GM12878 (cell line): ENCODE results near the gene DNAJC6. TPM values are rescaled to one million over a fixed set of nuclear protein-coding genes. Genes with fewer than 3 reads are reported as not detected.

Experiments used
- ATAC-seq: fragments of 200-7000 bp; cut with Tn5 transposase; 3 replicates; pipeline ENCODE4 v1.9.1; 2020; ENCODE audit warnings: mild to moderate bottlenecking, moderate library complexity
- BruUV-seq: library from RNA; stranded (reverse); fragments of 400-500 nt; replicated peaks from 2 replicates; lab custom pipeline; 2021; lab: Mats Ljungman, UMichigan
- CTCF ChIA-PET: fragments of 300-600 bp; sonication (Branson Sonifier 250); formaldehyde crosslinking; extraction: SDS; loops from one replicate; lab custom pipeline; 2021; ENCODE audit warnings: inconsistent platforms; lab: Yijun Ruan, JAX
- POLR2A ChIA-PET: fragments of 350-600 bp; formaldehyde crosslinking; extraction: SDS; loops from one replicate; lab custom pipeline; 2021; ENCODE audit warnings: inconsistent platforms; lab: Charles Lee
- RAD21 ChIA-PET: fragments of 300-600 bp; sonication (Branson Sonifier 250); formaldehyde crosslinking; loops from one replicate; lab custom pipeline; 2023; ENCODE audit warnings: antibody characterized with exemption; ENCODE audit not compliant: unreplicated experiment; lab: Charles Lee
- SMC1A ChIA-PET: fragments of 300-600 bp; sonication (Branson Sonifier 250); formaldehyde crosslinking; loops from one replicate; lab custom pipeline; 2023; ENCODE audit not compliant: unreplicated experiment, uncharacterized antibody; lab: Charles Lee
- DNase-seq: peaks from one replicate; pipeline ENCODE4 v3.0.0-alpha.2; 2011; ENCODE audit warnings: low read depth, low spot score
- FAIRE-seq: peaks from 3 replicates; lab custom pipeline; 2011; peaks lifted over from hg19 to GRCh38; lab: Jason Lieb, UNC
- H2AFZ ChIP-seq: 2 replicates; pipeline ENCODE4 v1.6.0; 2011; ENCODE audit warnings: low read depth, low read length, control low read depth; ENCODE audit not compliant: control insufficient read depth
- H3K27ac ChIP-seq: 2 replicates; pipeline ENCODE4 v1.5.1; 2011; ENCODE audit warnings: control low read depth; ENCODE audit not compliant: control insufficient read depth, insufficient read depth
- H3K27me3 ChIP-seq, 2 experiments: replicated peaks in 1 of 2; 2 replicates each; pipeline versions ENCODE4 v1.6.0 to v1.6.1; 2011; ENCODE audit warnings: low read length in 1 of 2; ENCODE audit not compliant: control insufficient read depth in 2 of 2, insufficient read depth in 2 of 2
- H3K36me3 ChIP-seq, 2 experiments: 2 replicates each; pipeline ENCODE4 v1.5.1; 2011; ENCODE audit warnings: low read length in 1 of 2; ENCODE audit not compliant: control insufficient read depth in 2 of 2, insufficient read depth in 2 of 2
- H3K4me1 ChIP-seq: 2 replicates; pipeline ENCODE4 v1.6.1; 2011; ENCODE audit warnings: mild to moderate bottlenecking, low read length, moderate library complexity, mixed read lengths; ENCODE audit not compliant: control insufficient read depth, insufficient read depth
- H3K4me2 ChIP-seq: 2 replicates; pipeline ENCODE4 v1.6.0; 2011; ENCODE audit warnings: control low read depth; ENCODE audit not compliant: control insufficient read depth, insufficient read depth
- H3K4me3 ChIP-seq: fragments of 200-600 bp; sonication (generic); 2 replicates; pipeline ENCODE4 v1.5.1; 2016
- H3K79me2 ChIP-seq: 2 replicates; pipeline ENCODE4 v1.6.0; 2011; ENCODE audit warnings: low read length; ENCODE audit not compliant: control insufficient read depth, insufficient read depth
- H3K9ac ChIP-seq: 2 replicates; pipeline ENCODE4 v1.8.0; 2011; ENCODE audit warnings: low read length, control low read depth, mixed read lengths; ENCODE audit not compliant: control insufficient read depth, insufficient read depth
- H3K9me3 ChIP-seq: replicated peaks from 3 replicates; pipeline ENCODE4 v1.5.1; 2011; ENCODE audit warnings: mild to moderate bottlenecking, low read length; ENCODE audit not compliant: control insufficient read depth, insufficient read depth
- H4K20me1 ChIP-seq: 2 replicates; pipeline ENCODE4 v1.6.0; 2011; ENCODE audit not compliant: control insufficient read depth, insufficient read depth
- ATF3 ChIP-seq: IDR thresholded peaks from 2 replicates; pipeline ENCODE4 v1.6.1; 2011; ENCODE audit warnings: low read depth, mild to moderate bottlenecking, low read length, moderate library complexity, borderline replicate concordance; ENCODE audit errors: extremely low read depth
- ELK1 ChIP-seq: IDR thresholded peaks from 2 replicates; pipeline ENCODE4 v1.6.1; 2012; ENCODE audit warnings: low read depth, low read length, improper control_type of control experiment
- RB1 ChIP-seq: fragments of 450-650 bp; formaldehyde crosslinking; IDR thresholded peaks from 2 replicates; pipeline ENCODE4 v1.6.1; 2017; ENCODE audit warnings: mild to moderate bottlenecking, borderline replicate concordance
- RELA ChIP-seq: fragments of 450-650 bp; IDR thresholded peaks from 2 replicates; pipeline ENCODE4 v1.8.0; 2014; ENCODE audit warnings: borderline replicate concordance; ENCODE audit not compliant: partially characterized antibody
- RUNX3 ChIP-seq: IDR thresholded peaks from 2 replicates; pipeline ENCODE4 v1.6.1; 2012; ENCODE audit warnings: low read length, inconsistent platforms
- ZNF274 ChIP-seq: IDR thresholded peaks from one replicate; pipeline ENCODE4 v1.8.0; 2011; ENCODE audit not compliant: insufficient read length, insufficient read depth
- ZNF384 ChIP-seq: IDR thresholded peaks from 2 replicates; pipeline ENCODE4 v1.6.1; 2012; ENCODE audit warnings: low read depth, mild to moderate bottlenecking, low read length, improper control_type of control experiment, borderline replicate concordance
- ZSCAN29 ChIP-seq: fragments of 450-650 bp; IDR thresholded peaks from 2 replicates; pipeline ENCODE4 v1.6.1; 2017; ENCODE audit warnings: mild to moderate bottlenecking, moderate library complexity
- WGBS: methylation state at CpG from one replicate; pipeline ENCODE4 v1.1.6; 2016; ENCODE audit warnings: low lambda C conversion rate; ENCODE audit not compliant: insufficient replicate concordance, insufficient coverage; ENCODE audit errors: missing lambda C conversion rate; 5-methylcytosine and 5-hydroxymethylcytosine counted together
- in situ Hi-C: fragments of 300-500 bp; cut with MboI; formaldehyde crosslinking; loops from 9 replicates; pipeline ENCODE4 v1.14.3; 2018; ENCODE audit warnings: mixed read lengths
- intact Hi-C: fragments of 100-400 bp; cut with micrococcal nuclease; formaldehyde crosslinking; loops from one replicate; pipeline ENCODE4 v1.14.2; 2022; ENCODE audit not compliant: unreplicated experiment
- polyA plus RNA-seq, 11 experiments: library from polyadenylated mRNA; depleted of rRNA in 4 of 11; unstranded in 6 of 11; stranded (reverse) in 5 of 11; fragments of >200 nt; fragmentation: Nextera tagmentation in 4 of 11; fragmentation: Illumina TruSeq in 1 of 11; extraction: Ambion mirVana in 4 of 11; extraction: Trizol in 1 of 11; gene quantifications; 1 replicate in 1 of 11; 2 replicates in 10 of 11; pipeline versions ENCODE4 v1.2.1 to v1.2.3, GENCODE V29; 2011 to 2016; ENCODE audit warnings: inconsistent platforms in 2 of 11, missing spikeins in 2 of 11, low read depth in 1 of 11
- total RNA-seq, 4 experiments: library from RNA; depleted of rRNA in 3 of 4; stranded (reverse); fragments of >200 nt in 3 of 4; fragmentation: Illumina TruSeq in 1 of 4; extraction: Trizol in 1 of 4; gene quantifications; 2 replicates each; pipeline versions ENCODE4 v1.2.1 to v1.2.3, GENCODE V29; 2013 to 2021
- TF ChIP-seq, protein P1 (sequence below): fragments of 450-650 bp; IDR thresholded peaks from 2 replicates; pipeline ENCODE4 v1.6.1; 2014; ENCODE audit warnings: mild to moderate bottlenecking

The DNAJC6 gene
- total and polyA plus RNA-seq, 10 of the 15 experiments (the other 5 are each of a cell fraction or from before 2014, with no cell fraction given) = 0.08 to 4.3 (median 2.7) TPM

- Histone ChIP-seq H3K4me2 (no peak overlapping the region), H4K20me1 (no peaks in the 10 kb centered on the region), H3K9me3 (no peaks in the 10 kb centered on the region), H3K4me3 (no peak overlapping the region), H3K79me2 (peaks cover 2% of the 10 kb centered on the region; the same call in 1 of the 2 replicates), H3K9ac (no peak overlapping the region), H3K27me3 (no peaks in the 10 kb centered on the region), H2AFZ (no peak overlapping the region), H3K4me1 (no peaks in the 10 kb centered on the region), H3K36me3 (peaks cover 4 to 15% of the 10 kb centered on the region in 2 experiments; a peak in 3 of 4 replicates), H3K27ac (no peak overlapping the region)
- FAIRE-seq = no peak
- CTCF ChIA-PET = interaction anchor here (1.2 to 4.8 kb wide), 4 partner anchors 10 to 284 kb away, joined by 3 to 41 read pairs (median 17); partner anchors contain the start of genes LEPR and LEPROT
- in situ Hi-C loops = loop anchor here (10.0 kb wide), 1 partner anchor 816 kb away; no protein-coding TSS in a partner anchor
- TF ChIP-seq RUNX3 = no peak
- TF ChIP-seq ATF3 = no peak
- TF ChIP-seq RB1 = no peak
- no peak for TF ChIP-seq RELA
- TF ChIP-seq ZNF384 = no peak
- no peak for TF ChIP-seq ZNF274
- TF ChIP-seq ELK1 = no peak
- TF ChIP-seq ZSCAN29 = no peak
- TF ChIP-seq, protein P1, sequence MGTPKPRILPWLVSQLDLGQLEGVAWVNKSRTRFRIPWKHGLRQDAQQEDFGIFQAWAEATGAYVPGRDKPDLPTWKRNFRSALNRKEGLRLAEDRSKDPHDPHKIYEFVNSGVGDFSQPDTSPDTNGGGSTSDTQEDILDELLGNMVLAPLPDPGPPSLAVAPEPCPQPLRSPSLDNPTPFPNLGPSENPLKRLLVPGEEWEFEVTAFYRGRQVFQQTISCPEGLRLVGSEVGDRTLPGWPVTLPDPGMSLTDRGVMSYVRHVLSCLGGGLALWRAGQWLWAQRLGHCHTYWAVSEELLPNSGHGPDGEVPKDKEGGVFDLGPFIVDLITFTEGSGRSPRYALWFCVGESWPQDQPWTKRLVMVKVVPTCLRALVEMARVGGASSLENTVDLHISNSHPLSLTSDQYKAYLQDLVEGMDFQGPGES = no peak
- no peak for DNase-seq
- 100% methylated on average over 2 of the region's 2 CpGs for WGBS
- RAD21 ChIA-PET = interaction anchor here (1.1 to 1.4 kb wide), 2 partner anchors 259 to 276 kb away, joined by 3 to 5 read pairs; no protein-coding TSS in a partner anchor
- SMC1A ChIA-PET = interaction anchor here (1.7 kb wide), 1 partner anchor 10 kb away, joined by 7 read pairs; no protein-coding TSS in a partner anchor
- BruUV-seq = no TSS peak
- intact Hi-C loops = no loop called here
- POLR2A ChIA-PET = no interaction called here
- no peak for ATAC-seq
Observed at GRCh38 chr1:65429078-65429477, 119.7 kb downstream of the DNAJC6 start.
